Measurements from ENCODE around the gene WAPL.

DNA sequence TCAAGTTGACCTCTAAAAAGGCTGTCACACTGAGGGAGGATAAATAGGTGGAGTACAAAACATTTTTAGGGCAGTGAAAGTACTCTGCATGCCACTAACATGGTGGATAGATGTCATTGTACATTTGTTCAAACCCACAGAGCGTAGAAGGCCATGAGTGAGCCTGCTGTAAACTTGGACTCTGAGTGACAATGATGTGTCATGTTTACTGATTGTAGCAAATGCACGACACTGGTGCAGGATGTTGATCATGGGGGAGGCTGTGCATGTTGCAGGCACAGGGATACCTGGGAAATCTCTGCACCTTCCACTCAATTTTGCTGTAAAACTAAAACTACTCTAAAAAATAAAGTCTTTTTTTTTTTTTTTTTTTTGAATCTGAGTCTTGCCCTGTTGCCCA, 102.5 kb downstream of the WAPL start:
- TF ChIP-seq POLR2AphosphoS5 (IDR thresholded peaks at IDR 0.05; ENCODE audit: low read depth, low read length), result no peak
- no peak for TF ChIP-seq POLR2A (IDR thresholded peaks at IDR 0.05; ENCODE audit: low read depth, low read length)

Measured in GM12892 (cell line).